ENCODE data around the gene SLC15A4.

DNA sequence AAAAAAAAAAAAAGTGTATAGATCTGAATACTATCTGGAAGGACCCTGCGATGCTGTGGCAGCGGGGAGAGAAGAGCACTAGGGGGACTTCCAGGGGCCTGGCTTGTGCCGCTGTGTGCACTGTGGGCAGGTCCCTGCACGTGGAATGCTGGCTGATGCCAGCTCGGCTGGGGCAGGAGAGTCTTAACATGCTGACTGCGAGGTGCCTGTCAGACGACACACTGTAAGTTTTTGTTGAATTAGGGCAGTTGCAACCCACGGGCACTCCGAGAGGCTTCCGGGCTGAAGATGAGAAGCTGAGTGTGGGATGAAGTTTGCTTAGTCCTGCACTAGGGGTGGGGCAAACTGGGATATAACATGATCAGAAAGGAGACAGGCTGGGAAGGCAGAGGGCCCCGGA lies 40.2 kb upstream of the SLC15A4 start:
- no peak for TF ChIP-seq EZH2 (IDR thresholded peaks at IDR 0.05)
- TF ChIP-seq POLR2AphosphoS5 (IDR thresholded peaks at IDR 0.05; ENCODE audit: borderline replicate concordance, low read depth, low read length) = no peak
- TF ChIP-seq FOXP2 (optimal IDR thresholded peaks at IDR 0.05; ENCODE audit: control extremely low read depth, extremely low read length, insufficient read depth) = no peak
